ENCODE measurements around the gene EIF4E3.

EIF4E3 gene

DNA sequence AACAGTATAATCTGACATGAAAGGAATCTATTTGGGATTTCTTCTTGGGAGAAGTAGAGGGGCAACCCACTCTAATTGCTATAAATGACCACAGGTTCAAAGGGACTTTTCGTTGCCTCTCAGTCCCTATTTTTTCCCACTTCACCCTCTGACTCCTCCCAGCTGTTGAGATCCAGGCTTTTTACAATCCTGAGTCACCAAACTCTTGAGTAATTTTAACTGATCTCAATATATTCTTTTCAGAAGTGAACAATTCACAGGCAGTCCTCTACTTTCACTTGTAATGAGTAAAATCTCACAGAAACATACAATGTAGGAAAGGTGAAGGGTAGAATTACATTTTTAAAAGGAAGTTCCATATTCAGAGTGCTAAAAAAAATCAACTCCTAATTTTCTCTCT, 44.6 kb downstream of the EIF4E3 start:
- DNase-seq = no peak
- peaks cover 26% of the 10 kb centered on the region for H3K36me3 ChIP-seq (ENCODE audit: control insufficient read depth, insufficient read depth, low read length)
- H3K9me3 ChIP-seq (ENCODE audit: control insufficient read depth, low read length) = no peaks in the 10 kb centered on the region
- H3K27me3 ChIP-seq (replicated peaks; ENCODE audit: control insufficient read depth, insufficient read depth, low read length, poor library complexity, severe bottlenecking) = no peaks in the 10 kb centered on the region
- no peak overlapping the region for H3K27ac ChIP-seq (ENCODE audit: insufficient read depth, low read length, poor library complexity, severe bottlenecking)
- H3K4me3 ChIP-seq (ENCODE audit: insufficient read depth, low read depth, low read length, poor library complexity, severe bottlenecking) = no peak overlapping the region
- no peaks in the 10 kb centered on the region for H3K4me1 ChIP-seq (ENCODE audit: control insufficient read depth, insufficient read depth, low read length, poor library complexity, severe bottlenecking)

DNA sequence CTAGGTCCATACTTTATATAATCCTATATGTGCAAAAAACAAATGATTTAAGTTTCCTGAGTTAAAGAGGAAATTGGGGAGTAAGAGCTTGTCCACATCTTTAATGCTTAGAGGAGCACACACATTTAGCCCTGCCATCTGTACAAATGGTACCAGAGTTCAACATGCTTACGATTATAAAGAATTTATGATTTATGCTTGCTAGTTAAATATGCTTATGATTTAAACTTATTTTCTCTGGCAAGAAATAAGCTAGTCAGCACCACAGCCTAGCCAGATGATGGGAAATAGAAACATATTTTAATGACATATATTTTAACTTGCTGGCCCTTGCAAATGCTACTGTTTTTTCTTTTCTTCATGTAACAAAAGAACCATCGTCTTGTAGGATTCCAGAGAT, 48.3 kb downstream of the EIF4E3 start:
- no peaks in the 10 kb centered on the region for H3K9me3 ChIP-seq (ENCODE audit: control insufficient read depth, low read length)
- H3K36me3 ChIP-seq (ENCODE audit: control insufficient read depth, insufficient read depth, low read length) = peaks cover 5% of the 10 kb centered on the region
- no peaks in the 10 kb centered on the region for H3K4me1 ChIP-seq (ENCODE audit: control insufficient read depth, insufficient read depth, low read length, poor library complexity, severe bottlenecking)
- no peak overlapping the region for H3K4me3 ChIP-seq (ENCODE audit: insufficient read depth, low read depth, low read length, poor library complexity, severe bottlenecking)
- H3K27me3 ChIP-seq (replicated peaks; ENCODE audit: control insufficient read depth, insufficient read depth, low read length, poor library complexity, severe bottlenecking) = no peaks in the 10 kb centered on the region
- DNase-seq = no peak
- no peak overlapping the region for H3K27ac ChIP-seq (ENCODE audit: insufficient read depth, low read length, poor library complexity, severe bottlenecking)

DNA sequence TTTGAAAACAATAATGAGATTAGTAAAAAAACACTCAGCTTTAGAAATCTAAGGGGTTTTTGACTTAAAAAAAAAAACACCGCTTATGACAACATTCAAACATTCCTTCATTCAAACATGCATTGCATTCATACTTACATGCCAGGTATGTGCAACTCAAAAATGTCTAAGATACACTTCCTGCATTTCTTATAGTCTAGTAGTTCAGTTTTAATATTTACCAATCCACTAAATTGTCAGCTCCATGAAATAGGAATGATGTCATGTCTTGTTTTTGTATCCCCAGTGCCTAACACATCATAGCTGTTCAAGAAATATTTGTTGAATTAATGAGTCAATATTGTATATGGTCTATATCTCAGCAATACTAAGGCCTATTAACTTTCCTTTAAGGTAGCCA, 51.7 kb downstream of the EIF4E3 start:
- Histone ChIP-seq H3K27ac (ENCODE audit: insufficient read depth, low read length, poor library complexity, severe bottlenecking) (no peak overlapping the region), H3K27me3 (replicated peaks; ENCODE audit: control insufficient read depth, insufficient read depth, low read length, poor library complexity, severe bottlenecking) (no peaks in the 10 kb centered on the region), H3K36me3 (ENCODE audit: control insufficient read depth, insufficient read depth, low read length) (peaks cover 5% of the 10 kb centered on the region), H3K9me3 (ENCODE audit: control insufficient read depth, low read length) (no peaks in the 10 kb centered on the region), H3K4me1 (ENCODE audit: control insufficient read depth, insufficient read depth, low read length, poor library complexity, severe bottlenecking) (no peaks in the 10 kb centered on the region), H3K4me3 (ENCODE audit: insufficient read depth, low read depth, low read length, poor library complexity, severe bottlenecking) (no peak overlapping the region)
- DNase-seq = no peak

DNA sequence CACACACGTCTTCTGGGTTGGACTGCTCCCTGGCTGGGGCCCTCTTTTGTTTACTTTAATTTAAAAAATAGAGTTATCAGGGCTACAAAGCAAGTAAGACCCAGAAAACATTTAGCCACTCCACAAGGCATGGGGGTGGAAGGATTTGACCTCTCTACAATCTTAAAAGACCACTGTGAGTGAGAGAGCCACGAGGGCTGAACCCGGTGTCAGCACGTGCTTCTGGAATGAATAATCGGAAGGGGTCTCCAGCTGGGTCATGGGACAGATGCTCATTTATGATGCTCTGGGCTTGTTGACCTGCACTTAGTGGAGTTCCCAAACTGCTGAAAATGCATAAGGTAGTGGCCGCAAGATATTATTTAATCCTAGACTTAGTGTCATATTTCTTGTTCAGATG, 52.4 kb downstream of the EIF4E3 start:
- Histone ChIP-seq H3K4me1 (ENCODE audit: control insufficient read depth, insufficient read depth, low read length, poor library complexity, severe bottlenecking) (no peaks in the 10 kb centered on the region), H3K27me3 (replicated peaks; ENCODE audit: control insufficient read depth, insufficient read depth, low read length, poor library complexity, severe bottlenecking) (no peaks in the 10 kb centered on the region), H3K9me3 (ENCODE audit: control insufficient read depth, low read length) (no peaks in the 10 kb centered on the region), H3K4me3 (ENCODE audit: insufficient read depth, low read depth, low read length, poor library complexity, severe bottlenecking) (no peak overlapping the region), H3K27ac (ENCODE audit: insufficient read depth, low read length, poor library complexity, severe bottlenecking) (no peak overlapping the region), H3K36me3 (ENCODE audit: control insufficient read depth, insufficient read depth, low read length) (peaks cover 5% of the 10 kb centered on the region)
- DNase-seq = no peak

DNA sequence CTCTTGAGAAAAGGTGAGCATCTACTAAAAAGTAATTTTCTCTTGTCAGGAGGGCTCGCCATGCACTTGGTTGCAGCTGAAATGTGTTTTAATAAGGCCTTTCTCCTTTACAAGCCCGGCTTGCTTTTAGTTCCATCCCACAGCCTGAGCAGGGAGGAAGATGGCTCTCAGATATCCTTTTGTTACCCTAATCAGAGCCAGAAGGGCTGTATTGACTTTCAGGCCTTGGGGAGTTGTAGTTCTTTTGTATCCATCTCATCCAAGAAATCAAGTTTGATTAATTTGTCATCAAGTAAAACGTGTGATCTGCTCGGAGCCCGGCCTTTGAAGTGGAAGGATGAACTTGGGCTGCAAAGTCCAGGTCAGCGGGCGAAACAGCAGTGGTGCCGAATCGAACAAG, 52.9 kb downstream of the EIF4E3 start:
- Histone ChIP-seq H3K4me3 (ENCODE audit: insufficient read depth, low read depth, low read length, poor library complexity, severe bottlenecking) (no peak overlapping the region), H3K27me3 (replicated peaks; ENCODE audit: control insufficient read depth, insufficient read depth, low read length, poor library complexity, severe bottlenecking) (no peaks in the 10 kb centered on the region), H3K4me1 (ENCODE audit: control insufficient read depth, insufficient read depth, low read length, poor library complexity, severe bottlenecking) (no peaks in the 10 kb centered on the region), H3K36me3 (ENCODE audit: control insufficient read depth, insufficient read depth, low read length) (peaks cover 5% of the 10 kb centered on the region), H3K27ac (ENCODE audit: insufficient read depth, low read length, poor library complexity, severe bottlenecking) (no peak overlapping the region), H3K9me3 (ENCODE audit: control insufficient read depth, low read length) (no peaks in the 10 kb centered on the region)
- no peak for DNase-seq

DNA sequence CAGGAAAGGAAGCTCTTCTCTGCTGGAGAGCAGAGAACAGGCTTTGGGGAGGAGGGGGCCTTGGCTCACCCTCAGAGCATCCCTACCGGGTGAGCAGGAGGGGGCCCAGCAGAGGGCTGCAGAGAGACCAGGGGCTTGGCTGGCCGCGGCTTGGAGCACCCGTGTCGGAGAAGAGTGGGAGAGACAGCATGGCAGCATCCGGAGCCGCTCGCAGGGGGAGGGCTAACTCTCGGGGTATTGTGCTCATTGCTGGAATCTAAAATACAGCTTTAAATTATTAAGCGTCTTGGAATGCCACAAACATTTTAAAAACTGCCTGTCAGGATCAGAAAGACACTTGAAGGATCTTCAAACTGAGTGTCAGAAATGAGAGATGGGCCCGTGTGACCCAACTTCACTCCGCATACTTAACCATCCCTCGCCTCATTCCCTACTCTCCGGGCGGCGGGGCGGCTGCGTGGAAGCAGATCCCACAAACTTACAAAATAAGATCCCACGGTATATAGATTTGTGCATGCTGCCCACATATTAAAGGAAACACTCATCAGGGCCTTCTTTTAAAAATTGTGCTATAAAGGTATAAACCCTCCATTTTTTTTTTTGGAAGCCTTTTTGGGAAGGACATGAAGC, 53.9 kb downstream of the EIF4E3 start:
- no peaks in the 10 kb centered on the region for H3K9me3 ChIP-seq (ENCODE audit: control insufficient read depth, low read length)
- H3K4me1 ChIP-seq (ENCODE audit: control insufficient read depth, insufficient read depth, low read length, poor library complexity, severe bottlenecking) = no peaks in the 10 kb centered on the region
- peaks cover 5% of the 10 kb centered on the region for H3K36me3 ChIP-seq (ENCODE audit: control insufficient read depth, insufficient read depth, low read length)
- H3K27ac ChIP-seq (ENCODE audit: insufficient read depth, low read length, poor library complexity, severe bottlenecking) = no peak overlapping the region
- H3K4me3 ChIP-seq (ENCODE audit: insufficient read depth, low read depth, low read length, poor library complexity, severe bottlenecking) = no peak overlapping the region
- H3K27me3 ChIP-seq (replicated peaks; ENCODE audit: control insufficient read depth, insufficient read depth, low read length, poor library complexity, severe bottlenecking) = no peaks in the 10 kb centered on the region
- no peak for DNase-seq

DNA sequence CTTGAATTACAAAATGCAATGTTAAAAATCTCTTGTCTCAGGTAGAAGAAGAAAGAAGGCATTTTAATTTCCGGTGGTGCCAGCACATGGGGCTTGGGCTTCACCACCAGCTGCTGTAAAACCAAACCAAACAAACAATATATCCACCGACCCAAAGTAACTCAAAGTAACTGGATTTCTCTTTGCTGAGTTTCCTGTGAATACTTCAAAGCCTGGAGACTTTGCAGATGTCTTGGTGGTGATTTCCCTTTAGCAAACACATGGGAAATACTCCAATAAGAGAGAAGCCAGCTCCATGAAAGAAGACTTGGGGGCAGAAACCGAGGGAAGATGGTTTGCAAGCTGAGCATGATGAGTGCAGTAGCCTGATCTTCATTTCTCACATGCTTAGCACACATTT, 62.6 kb downstream of the EIF4E3 start:
- no peak for DNase-seq
- Histone ChIP-seq H3K4me3 (ENCODE audit: insufficient read depth, low read depth, low read length, poor library complexity, severe bottlenecking) (no peak overlapping the region), H3K4me1 (ENCODE audit: control insufficient read depth, insufficient read depth, low read length, poor library complexity, severe bottlenecking) (no peaks in the 10 kb centered on the region), H3K27ac (ENCODE audit: insufficient read depth, low read length, poor library complexity, severe bottlenecking) (no peak overlapping the region), H3K27me3 (replicated peaks; ENCODE audit: control insufficient read depth, insufficient read depth, low read length, poor library complexity, severe bottlenecking) (no peaks in the 10 kb centered on the region), H3K9me3 (ENCODE audit: control insufficient read depth, low read length) (no peaks in the 10 kb centered on the region), H3K36me3 (ENCODE audit: control insufficient read depth, insufficient read depth, low read length) (no peaks in the 10 kb centered on the region)

DNA sequence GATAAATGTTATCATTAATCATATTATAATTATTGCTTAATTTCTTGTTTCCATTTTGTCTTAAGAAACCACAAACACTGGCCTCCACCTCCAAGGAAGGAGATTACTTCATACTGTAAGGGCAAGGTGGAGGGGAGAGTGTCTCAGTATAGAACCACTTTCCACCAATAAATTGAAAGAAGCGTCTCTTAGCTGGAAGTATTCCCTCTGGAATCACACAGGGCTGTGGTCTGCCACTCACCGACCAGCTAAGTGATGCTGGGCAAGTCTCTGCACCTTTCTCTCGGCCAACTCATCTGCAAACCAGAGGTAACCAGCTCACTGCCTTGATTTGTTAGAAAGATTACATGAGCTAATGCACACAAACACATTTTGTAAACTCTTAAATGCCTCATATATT, 63.1 kb downstream of the EIF4E3 start:
- Histone ChIP-seq H3K4me3 (ENCODE audit: insufficient read depth, low read depth, low read length, poor library complexity, severe bottlenecking) (no peak overlapping the region), H3K4me1 (ENCODE audit: control insufficient read depth, insufficient read depth, low read length, poor library complexity, severe bottlenecking) (no peaks in the 10 kb centered on the region), H3K27me3 (replicated peaks; ENCODE audit: control insufficient read depth, insufficient read depth, low read length, poor library complexity, severe bottlenecking) (no peaks in the 10 kb centered on the region), H3K9me3 (ENCODE audit: control insufficient read depth, low read length) (no peaks in the 10 kb centered on the region), H3K27ac (ENCODE audit: insufficient read depth, low read length, poor library complexity, severe bottlenecking) (no peak overlapping the region), H3K36me3 (ENCODE audit: control insufficient read depth, insufficient read depth, low read length) (no peaks in the 10 kb centered on the region)
- DNase-seq = no peak

DNA sequence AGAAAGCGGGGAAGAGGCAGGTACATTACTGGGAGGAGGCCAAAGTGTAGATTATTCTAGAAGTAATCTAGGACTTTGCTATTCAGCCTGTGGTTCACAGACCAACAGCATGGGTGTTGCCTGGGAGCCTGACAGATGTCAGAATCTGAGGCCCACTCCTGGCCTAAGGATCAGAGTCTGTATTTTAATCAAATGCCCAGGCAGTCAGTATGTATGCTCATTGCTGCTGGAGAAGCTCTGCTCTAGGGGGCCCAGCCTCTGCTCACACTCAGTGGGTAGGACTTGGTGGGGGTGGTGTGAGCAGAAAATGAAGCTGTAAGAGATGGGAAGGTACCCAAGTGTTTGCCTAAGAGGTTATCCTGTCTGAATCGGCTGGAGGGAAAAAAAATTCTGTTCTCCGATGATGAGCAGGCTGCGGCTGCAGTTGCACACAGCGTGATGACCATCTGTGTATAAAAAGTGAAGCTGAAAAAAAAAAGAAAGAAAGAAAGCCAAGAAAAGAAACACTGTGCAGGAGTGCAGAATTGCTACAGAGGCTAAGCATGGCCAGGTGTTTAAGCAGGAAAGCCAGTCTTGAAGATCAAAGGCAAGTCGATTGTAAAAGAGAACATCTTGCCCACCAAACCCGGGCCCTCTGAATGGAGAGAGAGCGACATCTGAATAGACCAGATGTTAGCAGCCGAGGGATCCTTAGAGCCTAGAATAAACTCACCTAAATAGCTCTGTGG, 65.2 kb downstream of the EIF4E3 start:
- no peaks in the 10 kb centered on the region for H3K27me3 ChIP-seq (replicated peaks; ENCODE audit: control insufficient read depth, insufficient read depth, low read length, poor library complexity, severe bottlenecking)
- DNase-seq = no peak
- H3K9me3 ChIP-seq (ENCODE audit: control insufficient read depth, low read length) = no peaks in the 10 kb centered on the region
- H3K27ac ChIP-seq (ENCODE audit: insufficient read depth, low read length, poor library complexity, severe bottlenecking) = no peak overlapping the region
- no peaks in the 10 kb centered on the region for H3K36me3 ChIP-seq (ENCODE audit: control insufficient read depth, insufficient read depth, low read length)
- no peaks in the 10 kb centered on the region for H3K4me1 ChIP-seq (ENCODE audit: control insufficient read depth, insufficient read depth, low read length, poor library complexity, severe bottlenecking)
- H3K4me3 ChIP-seq (ENCODE audit: insufficient read depth, low read depth, low read length, poor library complexity, severe bottlenecking) = no peak overlapping the region

DNA sequence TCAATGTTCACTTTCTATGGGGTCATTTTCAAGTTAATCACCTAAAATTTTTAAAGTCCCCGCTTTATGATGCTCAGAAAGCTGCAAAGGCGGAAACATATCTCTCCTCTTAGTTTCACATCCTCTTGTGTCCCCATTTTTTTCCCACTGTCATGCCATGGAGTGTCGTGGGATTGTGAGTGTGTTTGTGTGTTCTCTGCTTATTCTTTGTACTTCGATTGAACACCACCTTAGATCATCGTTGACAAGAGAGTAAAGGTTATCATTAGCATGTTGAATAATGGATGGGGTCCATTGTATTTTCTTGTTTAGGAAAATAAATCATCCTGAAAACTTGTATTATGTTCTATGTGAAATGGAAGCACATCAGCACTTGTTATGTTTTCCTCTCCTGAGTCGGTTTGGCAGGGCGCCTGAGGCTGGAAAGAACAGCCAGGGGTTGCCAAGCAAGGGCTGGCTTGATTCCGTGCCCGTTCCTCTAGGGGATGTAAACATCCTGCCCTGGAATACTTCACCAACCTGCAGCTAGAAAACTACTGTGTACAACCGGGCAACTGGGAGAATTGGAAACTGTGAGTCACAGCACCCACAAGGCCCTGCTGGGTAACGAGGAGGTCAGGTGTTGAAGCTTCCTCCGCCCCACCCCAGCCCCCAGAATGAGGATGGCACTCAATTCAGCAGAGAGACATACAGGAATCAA, 67.2 kb downstream of the EIF4E3 start:
- H3K4me3 ChIP-seq (ENCODE audit: insufficient read depth, low read depth, low read length, poor library complexity, severe bottlenecking) = no peak overlapping the region
- H3K27ac ChIP-seq (ENCODE audit: insufficient read depth, low read length, poor library complexity, severe bottlenecking) = no peak overlapping the region
- no peaks in the 10 kb centered on the region for H3K27me3 ChIP-seq (replicated peaks; ENCODE audit: control insufficient read depth, insufficient read depth, low read length, poor library complexity, severe bottlenecking)
- H3K9me3 ChIP-seq (ENCODE audit: control insufficient read depth, low read length) = no peaks in the 10 kb centered on the region
- no peaks in the 10 kb centered on the region for H3K4me1 ChIP-seq (ENCODE audit: control insufficient read depth, insufficient read depth, low read length, poor library complexity, severe bottlenecking)
- no peak for DNase-seq
- H3K36me3 ChIP-seq (ENCODE audit: control insufficient read depth, insufficient read depth, low read length) = no peaks in the 10 kb centered on the region

All from effector memory CD4-positive, alpha-beta T cell (primary cell).